K562 (cell line): ENCODE data around the gene PHTF2. TPM values are rescaled to one million over a fixed set of nuclear protein-coding genes. Genes with fewer than 3 reads are reported as not detected.

ENCODE experiments used
- ATAC-seq: fragments of 200-7000 bp; cut with Tn5 transposase; 3 replicates; pipeline ENCODE4 v1.9.1; 2020; ENCODE audit warnings: moderate library complexity
- BruUV-seq: library from RNA; stranded (reverse); fragments of 400-500 nt; replicated peaks from 2 replicates; lab custom pipeline; 2021; lab: Mats Ljungman, UMichigan
- CTCF ChIA-PET: fragments of 300-600 bp; formaldehyde crosslinking; extraction: SDS; loops from one replicate; lab custom pipeline; 2021; ENCODE audit warnings: low intra/inter-chr PET ratio; lab: Yijun Ruan, JAX
- POLR2A ChIA-PET: fragments of 300-600, 350-650 bp; sonication (Branson Sonifier 250); formaldehyde crosslinking; extraction: SDS; loops from one replicate; lab custom pipeline; 2021; ENCODE audit warnings: antibody characterized with exemption, inconsistent platforms; lab: Yijun Ruan, JAX
- DNase-seq, 4 experiments: peaks; one replicate each; pipeline versions ENCODE4 v3.0.0 to v3.0.0-alpha.2; 2011 to 2018; ENCODE audit warnings: low spot score in 3 of 4, mixed read lengths in 3 of 4; ENCODE audit errors: extremely low read depth in 1 of 4
- FAIRE-seq: peaks from 2 replicates; lab custom pipeline; 2011; peaks lifted over from hg19 to GRCh38; lab: Jason Lieb, UNC
- H2AFZ ChIP-seq: 2 replicates; pipeline ENCODE4 v1.6.0; 2011; ENCODE audit warnings: low read depth, low read length, control low read depth, inconsistent platforms
- H3K27ac ChIP-seq: fragments of 200-600 bp; 3 replicates; pipeline ENCODE4 v1.8.0; 2011; ENCODE audit warnings: low read depth, mild to moderate bottlenecking, control low read depth, inconsistent platforms, low read length, moderate library complexity, mixed read lengths; ENCODE audit errors: extremely low read depth
- H3K27me3 ChIP-seq, 2 experiments: fragments of 300-600 bp in 1 of 2; 2 replicates in 1 of 2; 3 replicates in 1 of 2; pipeline versions ENCODE4 v1.6.0 to v1.8.0; 2011; ENCODE audit warnings: inconsistent platforms in 2 of 2, low read length in 2 of 2, mild to moderate bottlenecking in 1 of 2, mixed read lengths in 1 of 2, moderate library complexity in 1 of 2; ENCODE audit not compliant: control insufficient read depth in 2 of 2, insufficient read depth in 2 of 2
- H3K36me3 ChIP-seq: fragments of 300-600 bp; 3 replicates; pipeline ENCODE4 v1.8.0; 2011; ENCODE audit warnings: mild to moderate bottlenecking, low read length, inconsistent platforms; ENCODE audit not compliant: control insufficient read depth, insufficient read depth
- H3K4me1 ChIP-seq, 2 experiments: fragments of 200-600 bp in 1 of 2; replicated peaks in 1 of 2; 2 replicates in 1 of 2; 3 replicates in 1 of 2; pipeline versions ENCODE4 v1.5.1 to v1.8.0; 2011; ENCODE audit warnings: inconsistent platforms in 2 of 2, low read length in 2 of 2, mild to moderate bottlenecking in 1 of 2, mixed read lengths in 1 of 2, moderate library complexity in 1 of 2; ENCODE audit not compliant: control insufficient read depth in 2 of 2, insufficient read depth in 2 of 2
- H3K4me2 ChIP-seq: 2 replicates; pipeline ENCODE4 v1.6.1; 2011; ENCODE audit warnings: low read length, control low read depth, inconsistent platforms, mixed read lengths; ENCODE audit not compliant: insufficient read depth
- H3K4me3 ChIP-seq: fragments of 200-600 bp; sonication (generic), shearing (Covaris generic); 2 replicates; pipeline ENCODE4 v1.5.1; 2016; ENCODE audit warnings: control low read depth, inconsistent platforms
- H3K79me2 ChIP-seq: fragments of 200-600 bp; 3 replicates; pipeline ENCODE4 v1.8.0; 2011; ENCODE audit warnings: low read length, inconsistent platforms; ENCODE audit not compliant: control insufficient read depth, insufficient read depth
- H3K9ac ChIP-seq, 2 experiments: 2 replicates each; pipeline versions ENCODE4 v1.6.0 to v1.6.1; 2011; ENCODE audit warnings: low read depth in 2 of 2, low read length in 2 of 2, control low read depth in 1 of 2, inconsistent platforms in 1 of 2, mild to moderate bottlenecking in 1 of 2, mixed read lengths in 1 of 2; ENCODE audit not compliant: insufficient read depth in 1 of 2
- H3K9me1 ChIP-seq: one replicate; pipeline ENCODE4 v1.6.0; 2011; ENCODE audit warnings: inconsistent platforms, mild to moderate bottlenecking, low read length, moderate library complexity; ENCODE audit not compliant: control insufficient read depth, insufficient read depth
- H3K9me3 ChIP-seq: replicated peaks from 2 replicates; pipeline ENCODE4 v1.5.1; 2011; ENCODE audit warnings: low read depth, low read length, inconsistent platforms; ENCODE audit not compliant: control insufficient read depth, insufficient read depth
- H4K20me1 ChIP-seq: replicated peaks from 2 replicates; pipeline ENCODE4 v1.6.1; 2011; ENCODE audit warnings: low read length, inconsistent platforms, mixed read lengths; ENCODE audit not compliant: control insufficient read depth, insufficient read depth
- CBX8 ChIP-seq: fragments of 200-600 bp; sonication (generic); IDR thresholded peaks from 2 replicates; pipeline ENCODE4 v1.6.1; 2012; ENCODE audit warnings: borderline replicate concordance, mixed run types, low read depth, mild to moderate bottlenecking, moderate library complexity, mixed read lengths, low read length, control low read depth, inconsistent platforms; ENCODE audit not compliant: poor library complexity, severe bottlenecking; ENCODE audit errors: extremely low read depth
- HMG20B ChIP-seq: fragments of 250-450 bp; sonication (Bioruptor Pico); IDR thresholded peaks from 2 replicates; pipeline ENCODE4 v1.5.0; 2021; ENCODE audit warnings: mild to moderate bottlenecking
- KDM2B ChIP-seq: fragments of 250-450 bp; sonication (Bioruptor Pico); IDR thresholded peaks from 2 replicates; pipeline ENCODE4 v1.8.0; 2021; ENCODE audit warnings: mild to moderate bottlenecking, moderate library complexity
- KLF1 ChIP-seq: fragments of 450-650 bp; IDR thresholded peaks from 2 replicates; pipeline ENCODE4 v1.6.1; 2016; ENCODE audit warnings: missing genetic modification characterization, missing compliant biosample characterization
- NR2C2 ChIP-seq, 2 experiments: fragments of 200-800 bp in 1 of 2; sonication (Bioruptor generic) in 1 of 2; sonication (generic) in 1 of 2; formaldehyde crosslinking in 1 of 2; IDR thresholded peaks; 2 replicates each; pipeline versions ENCODE4 v1.6.1 to v1.8.0; 2016 to 2022; ENCODE audit warnings: mild to moderate bottlenecking in 1 of 2, missing compliant biosample characterization in 1 of 2, missing genetic modification characterization in 1 of 2, missing genetic modification reagents in 1 of 2
- RFX1 ChIP-seq: fragments of 450-650 bp; IDR thresholded peaks from 2 replicates; pipeline ENCODE4 v1.6.1; 2016; ENCODE audit warnings: mild to moderate bottlenecking, moderate library complexity
- SAP30 ChIP-seq: fragments of 200-600 bp; sonication (generic); IDR thresholded peaks from 2 replicates; pipeline ENCODE4 v1.6.1; 2012; ENCODE audit warnings: borderline replicate concordance, low read depth, mild to moderate bottlenecking, moderate library complexity, low read length, control low read depth, inconsistent platforms; ENCODE audit not compliant: insufficient read depth, poor library complexity, severe bottlenecking
- SMARCA5 ChIP-seq: fragments of 450-650 bp; IDR thresholded peaks from 2 replicates; pipeline ENCODE4 v1.6.1; 2016
- SRSF1 ChIP-seq: fragments of 200-400 bp; formaldehyde crosslinking; IDR thresholded peaks from 2 replicates; pipeline ENCODE4 v1.6.1; 2017; ENCODE audit warnings: mild to moderate bottlenecking, low read depth, low read length, moderate library complexity
- THRAP3 ChIP-seq: fragments of 450-650 bp; IDR thresholded peaks from 2 replicates; pipeline ENCODE4 v1.6.1; 2016; ENCODE audit warnings: mild to moderate bottlenecking, inconsistent platforms, borderline replicate concordance
- ZNF146 ChIP-seq: IDR thresholded peaks from one replicate; pipeline ENCODE4 v1.6.1; 2018; ENCODE audit warnings: missing compliant biosample characterization; ENCODE audit not compliant: unreplicated experiment
- ZNF175 ChIP-seq: fragments of 200-800 bp; sonication (Bioruptor generic); IDR thresholded peaks from 2 replicates; pipeline ENCODE4 v1.6.1; 2016; ENCODE audit warnings: low read depth, mild to moderate bottlenecking, missing genetic modification characterization, missing compliant biosample characterization
- WGBS: fragments of 100-300 bp; shearing (Covaris generic); methylation state at CpG from one replicate; pipeline ENCODE4 v1.1.6; 2016; ENCODE audit warnings: low coverage, mixed read lengths; ENCODE audit not compliant: insufficient coverage; ENCODE audit errors: missing lambda C conversion rate; 5-methylcytosine and 5-hydroxymethylcytosine counted together
- in situ Hi-C: fragments of 300-500 bp; cut with MboI; formaldehyde crosslinking; loops from 4 replicates; pipeline ENCODE4 v1.15.0; 2018; ENCODE audit warnings: inconsistent platforms, mixed read lengths
- intact Hi-C: fragments of 100-400 bp; cut with micrococcal nuclease; formaldehyde crosslinking; loops from 2 replicates; pipeline ENCODE4 v1.14.2; 2022
- polyA plus RNA-seq, 8 experiments: library from polyadenylated mRNA; depleted of rRNA in 4 of 8; stranded (reverse) in 5 of 8; unstranded in 3 of 8; fragments of >200 nt; fragmentation: Nextera tagmentation in 2 of 8; fragmentation: Illumina TruSeq in 1 of 8; extraction: Ambion mirVana in 2 of 8; extraction: Trizol in 1 of 8; gene quantifications; 2 replicates each; pipeline versions ENCODE4 v1.2.1 to v1.2.3, GENCODE V29; 2011 to 2014; ENCODE audit warnings: inconsistent platforms in 1 of 8, missing spikeins in 1 of 8
- total RNA-seq, 7 experiments: library from RNA; depleted of rRNA in 6 of 7; stranded (reverse); fragments of >200 nt in 6 of 7; fragmentation: Illumina TruSeq in 2 of 7; extraction: Trizol in 2 of 7; gene quantifications; 2 replicates each; pipeline versions ENCODE4 v1.2.1 to v1.2.3, GENCODE V29; 2011 to 2021; ENCODE audit warnings: low replicate concordance in 1 of 7
- TF ChIP-seq, protein P1 (sequence below): fragments of 450-650 bp; formaldehyde crosslinking; conservative IDR thresholded peaks from 2 replicates; pipeline ENCODE4 v1.4.0; 2022; ENCODE audit warnings: mild to moderate bottlenecking, missing genetic modification characterization
- TF ChIP-seq, protein P2 (sequence below): fragments of 200-800 bp; sonication (Bioruptor generic); IDR thresholded peaks from 2 replicates; pipeline ENCODE4 v1.6.1; 2016; ENCODE audit warnings: missing genetic modification characterization, missing compliant biosample characterization
- TF ChIP-seq, protein P3 (sequence below): fragments of 250-450 bp; sonication (Bioruptor Pico); IDR thresholded peaks from 2 replicates; pipeline ENCODE4 v1.8.0; 2021; ENCODE audit warnings: mild to moderate bottlenecking, moderate library complexity

Gene PHTF2
- total and polyA plus RNA-seq, 9 of the 15 experiments (the other 6 are each of a cell fraction or from before 2014, with no cell fraction given): 17.9 to 43.6 (median 25.4) TPM

DNA sequence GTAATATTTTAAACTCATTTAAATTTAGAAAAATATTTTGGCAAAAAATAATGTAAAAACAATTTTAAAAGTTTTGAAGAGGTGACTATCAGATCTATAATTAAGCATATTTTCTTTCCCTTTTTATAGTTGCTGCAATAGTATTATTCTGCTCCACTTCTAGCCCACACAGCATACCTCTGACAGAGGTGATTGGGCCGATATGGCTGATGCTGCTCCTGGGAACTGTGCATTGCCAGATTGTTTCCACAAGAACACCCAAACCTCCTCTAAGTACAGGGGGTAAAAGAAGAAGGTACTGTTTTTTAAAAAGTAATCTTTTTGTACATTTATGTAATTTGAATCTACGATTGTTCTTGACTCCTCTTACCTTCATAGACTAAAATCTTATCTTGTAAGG, 110.1 kb downstream of the PHTF2 start:
- POLR2A ChIA-PET: no interaction called here
- intact Hi-C loops (no loop called here), in situ Hi-C loops (no loop called here)
- H3K9me1 ChIP-seq: no peaks in the 10 kb centered on the region
- H3K27ac ChIP-seq: no peak overlapping the region
- CTCF ChIA-PET: no interaction called here
- no peaks in the 10 kb centered on the region for H4K20me1 ChIP-seq
- peaks cover 26% of the 10 kb centered on the region; the same call in 2 of the 3 replicates for H3K36me3 ChIP-seq
- DNase-seq: no peak
- H3K9me3 ChIP-seq: no peaks in the 10 kb centered on the region
- BruUV-seq: no TSS peak
- ATAC-seq: no peak
- H3K4me1 ChIP-seq: peaks cover 20% of the 10 kb centered on the region in 2 experiments
- H3K4me2 ChIP-seq: no peak overlapping the region
- WGBS: 94% methylated on average over 2 of the region's 2 CpGs
- no peak overlapping the region for H3K9ac ChIP-seq
- FAIRE-seq: no peak
- no peak for TF ChIP-seq KDM2B (CRISPR knock-in tag)
- TF ChIP-seq RFX1: no peak
- TF ChIP-seq HMG20B: no peak
- TF ChIP-seq, protein P1, sequence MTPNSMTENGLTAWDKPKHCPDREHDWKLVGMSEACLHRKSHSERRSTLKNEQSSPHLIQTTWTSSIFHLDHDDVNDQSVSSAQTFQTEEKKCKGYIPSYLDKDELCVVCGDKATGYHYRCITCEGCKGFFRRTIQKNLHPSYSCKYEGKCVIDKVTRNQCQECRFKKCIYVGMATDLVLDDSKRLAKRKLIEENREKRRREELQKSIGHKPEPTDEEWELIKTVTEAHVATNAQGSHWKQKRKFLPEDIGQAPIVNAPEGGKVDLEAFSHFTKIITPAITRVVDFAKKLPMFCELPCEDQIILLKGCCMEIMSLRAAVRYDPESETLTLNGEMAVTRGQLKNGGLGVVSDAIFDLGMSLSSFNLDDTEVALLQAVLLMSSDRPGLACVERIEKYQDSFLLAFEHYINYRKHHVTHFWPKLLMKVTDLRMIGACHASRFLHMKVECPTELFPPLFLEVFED: no peak
- TF ChIP-seq, protein P2, sequence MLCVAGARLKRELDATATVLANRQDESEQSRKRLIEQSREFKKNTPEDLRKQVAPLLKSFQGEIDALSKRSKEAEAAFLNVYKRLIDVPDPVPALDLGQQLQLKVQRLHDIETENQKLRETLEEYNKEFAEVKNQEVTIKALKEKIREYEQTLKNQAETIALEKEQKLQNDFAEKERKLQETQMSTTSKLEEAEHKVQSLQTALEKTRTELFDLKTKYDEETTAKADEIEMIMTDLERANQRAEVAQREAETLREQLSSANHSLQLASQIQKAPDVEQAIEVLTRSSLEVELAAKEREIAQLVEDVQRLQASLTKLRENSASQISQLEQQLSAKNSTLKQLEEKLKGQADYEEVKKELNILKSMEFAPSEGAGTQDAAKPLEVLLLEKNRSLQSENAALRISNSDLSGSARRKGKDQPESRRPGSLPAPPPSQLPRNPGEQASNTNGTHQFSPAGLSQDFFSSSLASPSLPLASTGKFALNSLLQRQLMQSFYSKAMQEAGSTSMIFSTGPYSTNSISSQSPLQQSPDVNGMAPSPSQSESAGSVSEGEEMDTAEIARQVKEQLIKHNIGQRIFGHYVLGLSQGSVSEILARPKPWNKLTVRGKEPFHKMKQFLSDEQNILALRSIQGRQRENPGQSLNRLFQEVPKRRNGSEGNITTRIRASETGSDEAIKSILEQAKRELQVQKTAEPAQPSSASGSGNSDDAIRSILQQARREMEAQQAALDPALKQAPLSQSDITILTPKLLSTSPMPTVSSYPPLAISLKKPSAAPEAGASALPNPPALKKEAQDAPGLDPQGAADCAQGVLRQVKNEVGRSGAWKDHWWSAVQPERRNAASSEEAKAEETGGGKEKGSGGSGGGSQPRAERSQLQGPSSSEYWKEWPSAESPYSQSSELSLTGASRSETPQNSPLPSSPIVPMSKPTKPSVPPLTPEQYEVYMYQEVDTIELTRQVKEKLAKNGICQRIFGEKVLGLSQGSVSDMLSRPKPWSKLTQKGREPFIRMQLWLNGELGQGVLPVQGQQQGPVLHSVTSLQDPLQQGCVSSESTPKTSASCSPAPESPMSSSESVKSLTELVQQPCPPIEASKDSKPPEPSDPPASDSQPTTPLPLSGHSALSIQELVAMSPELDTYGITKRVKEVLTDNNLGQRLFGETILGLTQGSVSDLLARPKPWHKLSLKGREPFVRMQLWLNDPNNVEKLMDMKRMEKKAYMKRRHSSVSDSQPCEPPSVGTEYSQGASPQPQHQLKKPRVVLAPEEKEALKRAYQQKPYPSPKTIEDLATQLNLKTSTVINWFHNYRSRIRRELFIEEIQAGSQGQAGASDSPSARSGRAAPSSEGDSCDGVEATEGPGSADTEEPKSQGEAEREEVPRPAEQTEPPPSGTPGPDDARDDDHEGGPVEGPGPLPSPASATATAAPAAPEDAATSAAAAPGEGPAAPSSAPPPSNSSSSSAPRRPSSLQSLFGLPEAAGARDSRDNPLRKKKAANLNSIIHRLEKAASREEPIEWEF: no peak
- TF ChIP-seq CBX8: no peak
- no peak for TF ChIP-seq ZNF175
- no peak for TF ChIP-seq THRAP3
- TF ChIP-seq ZNF146 (CRISPR knock-in tag): no peak
- no peak for TF ChIP-seq NR2C2 (CRISPR knock-in tag; IDR thresholded peaks at IDR 0.05)
- TF ChIP-seq NR2C2 (tag; IDR thresholded peaks at IDR 0.05): no peak
- no peak for TF ChIP-seq SAP30
- no peak for TF ChIP-seq SMARCA5
- TF ChIP-seq SRSF1: no peak
- TF ChIP-seq, protein P3, sequence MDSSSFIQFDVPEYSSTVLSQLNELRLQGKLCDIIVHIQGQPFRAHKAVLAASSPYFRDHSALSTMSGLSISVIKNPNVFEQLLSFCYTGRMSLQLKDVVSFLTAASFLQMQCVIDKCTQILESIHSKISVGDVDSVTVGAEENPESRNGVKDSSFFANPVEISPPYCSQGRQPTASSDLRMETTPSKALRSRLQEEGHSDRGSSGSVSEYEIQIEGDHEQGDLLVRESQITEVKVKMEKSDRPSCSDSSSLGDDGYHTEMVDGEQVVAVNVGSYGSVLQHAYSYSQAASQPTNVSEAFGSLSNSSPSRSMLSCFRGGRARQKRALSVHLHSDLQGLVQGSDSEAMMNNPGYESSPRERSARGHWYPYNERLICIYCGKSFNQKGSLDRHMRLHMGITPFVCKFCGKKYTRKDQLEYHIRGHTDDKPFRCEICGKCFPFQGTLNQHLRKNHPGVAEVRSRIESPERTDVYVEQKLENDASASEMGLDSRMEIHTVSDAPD: no peak
- no peak for TF ChIP-seq KLF1
- H3K79me2 ChIP-seq: no peaks in the 10 kb centered on the region
- H2AFZ ChIP-seq: no peak overlapping the region
- H3K4me3 ChIP-seq: no peak overlapping the region
- no peaks in the 10 kb centered on the region for H3K27me3 ChIP-seq
